Measurements from ENCODE around the gene UQCC5.

UQCC5 gene

GRCh38 chr3:52498137-52499054, 38.0 kb upstream of the UQCC5 start:
- no peak overlapping the region for H3K27ac Mint-ChIP-seq

GRCh38 chr3:52501046-52501445, 35.4 kb upstream of the UQCC5 start:
- H3K9me3 Mint-ChIP-seq, result no peaks in the 10 kb centered on the region
- no peak overlapping the region for H3K4me3 Mint-ChIP-seq
- no peak overlapping the region for H3K27ac Mint-ChIP-seq
- no peaks in the 10 kb centered on the region for H3K27me3 Mint-ChIP-seq (ENCODE audit: low read depth)
- peaks cover 2% of the 10 kb centered on the region for H3K4me1 Mint-ChIP-seq (ENCODE audit: low read depth)
- no peaks in the 10 kb centered on the region for H3K36me3 Mint-ChIP-seq (ENCODE audit: low read depth)

More at GRCh38 chr3:52498137-52499054, 38.0 kb upstream of the UQCC5 start:
- no peaks in the 10 kb centered on the region for H3K27me3 Mint-ChIP-seq (ENCODE audit: low read depth)
- peaks cover 2% of the 10 kb centered on the region for H3K4me1 Mint-ChIP-seq (ENCODE audit: low read depth)
- no peaks in the 10 kb centered on the region for H3K36me3 Mint-ChIP-seq (ENCODE audit: low read depth)
- no peak overlapping the region for H3K4me3 Mint-ChIP-seq
- no peaks in the 10 kb centered on the region for H3K9me3 Mint-ChIP-seq

GRCh38 chr3:52502001-52502400, 34.4 kb upstream of the UQCC5 start:
- H3K36me3 Mint-ChIP-seq (ENCODE audit: low read depth), result no peaks in the 10 kb centered on the region
- H3K27me3 Mint-ChIP-seq (ENCODE audit: low read depth), result no peaks in the 10 kb centered on the region
- H3K9me3 Mint-ChIP-seq, result no peaks in the 10 kb centered on the region
- no peak overlapping the region for H3K4me3 Mint-ChIP-seq
- peaks cover 2% of the 10 kb centered on the region for H3K4me1 Mint-ChIP-seq (ENCODE audit: low read depth)
- no peak overlapping the region for H3K27ac Mint-ChIP-seq

- no peak overlapping the region for H3K27ac Mint-ChIP-seq
- H3K4me3 Mint-ChIP-seq, result no peak overlapping the region
- no peaks in the 10 kb centered on the region for H3K9me3 Mint-ChIP-seq
- no peaks in the 10 kb centered on the region for H3K36me3 Mint-ChIP-seq (ENCODE audit: low read depth)
- no peaks in the 10 kb centered on the region for H3K27me3 Mint-ChIP-seq (ENCODE audit: low read depth)
- no peaks in the 10 kb centered on the region for H3K4me1 Mint-ChIP-seq (ENCODE audit: low read depth)
Measured at GRCh38 chr3:52502808-52503350, 33.5 kb upstream of the UQCC5 start.

GRCh38 chr3:52503788-52504424, 32.5 kb upstream of the UQCC5 start:
- Mint-ChIP-seq H3K27ac (no peak overlapping the region), H3K9me3 (no peaks in the 10 kb centered on the region), H3K27me3 (ENCODE audit: low read depth) (no peaks in the 10 kb centered on the region), H3K4me1 (ENCODE audit: low read depth) (no peaks in the 10 kb centered on the region), H3K36me3 (ENCODE audit: low read depth) (no peaks in the 10 kb centered on the region), H3K4me3 (no peak overlapping the region)

GRCh38 chr3:52504977-52505376, 31.4 kb upstream of the UQCC5 start:
- no peaks in the 10 kb centered on the region for H3K27me3 Mint-ChIP-seq (ENCODE audit: low read depth)
- H3K9me3 Mint-ChIP-seq, result no peaks in the 10 kb centered on the region
- no peak overlapping the region for H3K27ac Mint-ChIP-seq

GRCh38 chr3:52506266-52506966, 30.0 kb upstream of the UQCC5 start:
- H3K4me1 Mint-ChIP-seq (ENCODE audit: low read depth), result no peaks in the 10 kb centered on the region
- no peaks in the 10 kb centered on the region for H3K9me3 Mint-ChIP-seq
- no peak overlapping the region for H3K27ac Mint-ChIP-seq
- H3K36me3 Mint-ChIP-seq (ENCODE audit: low read depth), result no peaks in the 10 kb centered on the region
- H3K4me3 Mint-ChIP-seq, result no peak overlapping the region
- H3K27me3 Mint-ChIP-seq (ENCODE audit: low read depth), result no peaks in the 10 kb centered on the region

More at GRCh38 chr3:52504977-52505376, 31.4 kb upstream of the UQCC5 start:
- H3K4me1 Mint-ChIP-seq (ENCODE audit: low read depth), result no peaks in the 10 kb centered on the region
- H3K4me3 Mint-ChIP-seq, result no peak overlapping the region
- no peaks in the 10 kb centered on the region for H3K36me3 Mint-ChIP-seq (ENCODE audit: low read depth)

- Mint-ChIP-seq H3K4me3 (no peak overlapping the region), H3K9me3 (no peaks in the 10 kb centered on the region), H3K4me1 (ENCODE audit: low read depth) (no peaks in the 10 kb centered on the region), H3K27ac (no peak overlapping the region), H3K27me3 (ENCODE audit: low read depth) (no peaks in the 10 kb centered on the region), H3K36me3 (ENCODE audit: low read depth) (no peaks in the 10 kb centered on the region)
Measured at GRCh38 chr3:52507359-52507758, 29.0 kb upstream of the UQCC5 start.

- Mint-ChIP-seq H3K4me1 (ENCODE audit: low read depth) (no peaks in the 10 kb centered on the region), H3K27ac (no peak overlapping the region), H3K4me3 (no peak overlapping the region), H3K27me3 (ENCODE audit: low read depth) (no peaks in the 10 kb centered on the region), H3K36me3 (ENCODE audit: low read depth) (no peaks in the 10 kb centered on the region), H3K9me3 (no peaks in the 10 kb centered on the region)
Measured at GRCh38 chr3:52509753-52510328, 26.6 kb upstream of the UQCC5 start.

- Mint-ChIP-seq H3K9me3 (no peaks in the 10 kb centered on the region), H3K27ac (no peak overlapping the region), H3K27me3 (ENCODE audit: low read depth) (no peaks in the 10 kb centered on the region), H3K36me3 (ENCODE audit: low read depth) (no peaks in the 10 kb centered on the region), H3K4me1 (ENCODE audit: low read depth) (no peaks in the 10 kb centered on the region), H3K4me3 (no peak overlapping the region)
Measured at GRCh38 chr3:52511509-52511908, 24.9 kb upstream of the UQCC5 start.

GRCh38 chr3:52512105-52512504, 24.3 kb upstream of the UQCC5 start:
- no peaks in the 10 kb centered on the region for H3K27me3 Mint-ChIP-seq (ENCODE audit: low read depth)
- H3K4me1 Mint-ChIP-seq (ENCODE audit: low read depth), result no peaks in the 10 kb centered on the region
- H3K9me3 Mint-ChIP-seq, result no peaks in the 10 kb centered on the region
- H3K27ac Mint-ChIP-seq, result no peak overlapping the region
- H3K36me3 Mint-ChIP-seq (ENCODE audit: low read depth), result no peaks in the 10 kb centered on the region
- H3K4me3 Mint-ChIP-seq, result no peak overlapping the region

- no peaks in the 10 kb centered on the region for H3K27me3 Mint-ChIP-seq (ENCODE audit: low read depth)
- no peaks in the 10 kb centered on the region for H3K9me3 Mint-ChIP-seq
- H3K36me3 Mint-ChIP-seq (ENCODE audit: low read depth), result no peaks in the 10 kb centered on the region
- no peak overlapping the region for H3K27ac Mint-ChIP-seq
- H3K4me3 Mint-ChIP-seq, result no peak overlapping the region
- no peaks in the 10 kb centered on the region for H3K4me1 Mint-ChIP-seq (ENCODE audit: low read depth)
Measured at GRCh38 chr3:52512727-52513126, 23.7 kb upstream of the UQCC5 start.

GRCh38 chr3:52513281-52513680, 23.1 kb upstream of the UQCC5 start:
- Mint-ChIP-seq H3K4me3 (no peak overlapping the region), H3K9me3 (no peaks in the 10 kb centered on the region), H3K27me3 (ENCODE audit: low read depth) (no peaks in the 10 kb centered on the region), H3K4me1 (ENCODE audit: low read depth) (no peaks in the 10 kb centered on the region), H3K27ac (no peak overlapping the region), H3K36me3 (ENCODE audit: low read depth) (no peaks in the 10 kb centered on the region)

GRCh38 chr3:52514576-52514975, 21.8 kb upstream of the UQCC5 start:
- no peak overlapping the region for H3K4me3 Mint-ChIP-seq
- H3K27ac Mint-ChIP-seq, result no peak overlapping the region
- no peaks in the 10 kb centered on the region for H3K36me3 Mint-ChIP-seq (ENCODE audit: low read depth)
- H3K4me1 Mint-ChIP-seq (ENCODE audit: low read depth), result no peaks in the 10 kb centered on the region
- no peaks in the 10 kb centered on the region for H3K9me3 Mint-ChIP-seq
- no peaks in the 10 kb centered on the region for H3K27me3 Mint-ChIP-seq (ENCODE audit: low read depth)

Data from T-helper 1 cell treated with Interleukin-12 subunit alpha and Interleukin-12 subunit beta and Interleukin-4 antibody, amounts not matched to agents 30 μg/mL and 1 μg/mL, for 36 hours (primary cell).